SK-N-SH (cell line): Measurements from ENCODE around the gene TRAFD1.

Experiments used
- CTCF ChIP-seq: fragments of 200-600 bp; sonication (generic); IDR thresholded peaks from 2 replicates; pipeline ENCODE4 v1.6.1; 2017; ENCODE audit warnings: antibody characterized with exemption, mild to moderate bottlenecking, moderate library complexity
- EP300 ChIP-seq, 2 experiments: IDR thresholded peaks; 2 replicates each; pipeline versions ENCODE4 v1.4.0 to v1.6.1; 2012; ENCODE audit warnings: borderline replicate concordance in 1 of 2, low read depth in 1 of 2, low read length in 1 of 2
- FOXM1 ChIP-seq: IDR thresholded peaks from 2 replicates; pipeline ENCODE4 v1.4.0; 2012; ENCODE audit warnings: low read depth, mild to moderate bottlenecking
- GABPA ChIP-seq: IDR thresholded peaks from 2 replicates; pipeline ENCODE4 v1.4.0; 2012; ENCODE audit warnings: low read depth, mild to moderate bottlenecking
- MAX ChIP-seq: IDR thresholded peaks from 2 replicates; pipeline ENCODE4 v1.4.0; 2012; ENCODE audit warnings: low read depth
- RCOR1 ChIP-seq: fragments of 150-350 bp; IDR thresholded peaks from 2 replicates; pipeline ENCODE4 v1.6.1; 2017; ENCODE audit warnings: antibody characterized with exemption, low read length
- SIN3A ChIP-seq: IDR thresholded peaks from 2 replicates; pipeline ENCODE4 v1.6.1; 2012; ENCODE audit warnings: low read depth, mild to moderate bottlenecking, low read length, moderate library complexity, borderline replicate concordance
- SMC3 ChIP-seq: IDR thresholded peaks from 2 replicates; pipeline ENCODE4 v1.6.1; 2012; ENCODE audit warnings: low read depth, low read length, improper control_type of control experiment
- TCF12 ChIP-seq: IDR thresholded peaks from 2 replicates; pipeline ENCODE4 v1.4.0; 2012
- YY1 ChIP-seq: IDR thresholded peaks from 2 replicates; pipeline ENCODE4 v1.4.0; 2012; ENCODE audit warnings: low read depth, mild to moderate bottlenecking

GRCh38 chr12:112170376-112170775, 45.0 kb downstream of the TRAFD1 start:
- no peak for TF ChIP-seq TCF12
- TF ChIP-seq SIN3A = no peak
- peak; percentile 49 for TF ChIP-seq CTCF
- no peak for TF ChIP-seq EP300 (IDR thresholded peaks at IDR 0.05; ENCODE audit: borderline replicate concordance in 1 of 2, low read depth in 1 of 2, low read length in 1 of 2)
- no peak for TF ChIP-seq GABPA
- no peak for TF ChIP-seq MAX
- no peak for TF ChIP-seq YY1
- TF ChIP-seq RCOR1 = no peak
- no peak for TF ChIP-seq FOXM1
- no peak for TF ChIP-seq SMC3
